Kasumi-1 (cell line): ENCODE measurements around the gene RAB7A.
"Not testable (repeated sequence)": the region's sequence is repeated elsewhere in the genome, so short reads cannot be mapped to it uniquely, and the experiment has no call there.

ENCODE experiments used
- DNase-seq, 2 experiments: peaks; one replicate each; lab custom pipeline; 2025; lab: John Stamatoyannopoulos, UW

Gene RAB7A

GRCh38 chr3:128820252-128820839 is 94.4 kb downstream of the RAB7A start:
- no peak for DNase-seq

GRCh38 chr3:128823008-128823407 is 97.0 kb downstream of the RAB7A start:
- no peak for DNase-seq

GRCh38 chr3:128823631-128824030 is 97.6 kb downstream of the RAB7A start:
- no peak for DNase-seq

GRCh38 chr3:128824132-128824850 is 98.3 kb downstream of the RAB7A start:
- DNase-seq, result no peak

- DNase-seq, result no peak
Observed at GRCh38 chr3:128825117-128825725, 99.2 kb downstream of the RAB7A start.

- not testable (repeated sequence) for DNase-seq
Observed at GRCh38 chr3:128829087-128829486, 103.1 kb downstream of the RAB7A start.

GRCh38 chr3:128829925-128830625 is 104.1 kb downstream of the RAB7A start:
- DNase-seq, result not testable (repeated sequence)

GRCh38 chr3:128830762-128831161 is 104.8 kb downstream of the RAB7A start:
- not testable (repeated sequence) for DNase-seq

- not testable (repeated sequence) for DNase-seq
Observed at GRCh38 chr3:128832979-128833378, 107.0 kb downstream of the RAB7A start.

GRCh38 chr3:128835096-128835495 is 109.1 kb downstream of the RAB7A start:
- DNase-seq, result no peak

- DNase-seq, result no peak
Observed at GRCh38 chr3:128841926-128842920, 116.2 kb downstream of the RAB7A start.

- no peak for DNase-seq
Observed at GRCh38 chr3:128844502-128844901, 118.5 kb downstream of the RAB7A start.

GRCh38 chr3:128845119-128845777 is 119.3 kb downstream of the RAB7A start:
- peak; percentile 20 to 28 for DNase-seq

GRCh38 chr3:128845778-128846485 is 119.9 kb downstream of the RAB7A start:
- peak; percentile 90 for DNase-seq

- peak; percentile 85 to 90 for DNase-seq
Observed at GRCh38 chr3:128846486-128846891, 120.5 kb downstream of the RAB7A start.

- no peak for DNase-seq
Observed at GRCh38 chr3:128847666-128848370, 121.8 kb downstream of the RAB7A start.

- no peak for DNase-seq
Observed at GRCh38 chr3:128848936-128849335, 123.0 kb downstream of the RAB7A start.

GRCh38 chr3:128849911-128850455 is 124.0 kb downstream of the RAB7A start:
- no peak for DNase-seq

GRCh38 chr3:128850544-128850943 is 124.6 kb downstream of the RAB7A start:
- DNase-seq, result no peak
